ENCODE results near the gene SFMBT1. TPM values are rescaled to one million over a fixed set of nuclear protein-coding genes. Genes with fewer than 3 reads are reported as not detected.

Gene SFMBT1
- total RNA-seq, 4 donors from 2014 or later, result 17.2 to 35.3 (median 31.1) TPM

- WGBS, 2 donors, result 90% methylated on average over 9 of the region's 9 CpGs
- intact Hi-C loops (cut with DNase I), result no loop called here
- Histone ChIP-seq H3K27ac (no peak overlapping the region), H3K27me3 (no peaks in the 10 kb centered on the region), H3K4me1 (no peaks in the 10 kb centered on the region), H3K36me3 (peaks cover 6 to 10% of the 10 kb centered on the region in 2 donors), H3K9me3 (no peaks in the 10 kb centered on the region), H3K4me3 (replicated peaks in 1 of 3) (no peak overlapping the region)
- DNase-seq, result no peak
- TF ChIP-seq CTCF (IDR thresholded peaks at IDR 0.05) (no peak), POLR2A (IDR thresholded peaks at IDR 0.05) (no peak)
Observed at GRCh38 chr3:52912885-52913731, 132.8 kb downstream of the SFMBT1 start.

GRCh38 chr3:52910823-52911222, 135.1 kb downstream of the SFMBT1 start:
- no peaks in the 10 kb centered on the region for H3K4me1 ChIP-seq
- H3K4me3 ChIP-seq (replicated peaks in 1 of 3), result no peak overlapping the region
- TF ChIP-seq POLR2A (IDR thresholded peaks at IDR 0.05), result no peak
- TF ChIP-seq CTCF (IDR thresholded peaks at IDR 0.05), result no peak
- 88 to 94% methylated on average over 6 of the region's 6 CpGs for WGBS, 2 donors
- H3K27me3 ChIP-seq, result no peaks in the 10 kb centered on the region
- H3K9me3 ChIP-seq, result no peaks in the 10 kb centered on the region
- H3K27ac ChIP-seq, result no peak overlapping the region
- H3K36me3 ChIP-seq, result peaks cover 0 to 18% of the 10 kb centered on the region in 2 donors
- DNase-seq, result no peak
- intact Hi-C loops (cut with DNase I), result no loop called here

- no peak for DNase-seq
- no peak overlapping the region for H3K4me3 ChIP-seq (replicated peaks in 1 of 3)
- H3K36me3 ChIP-seq, result peaks cover 0 to 11% of the 10 kb centered on the region in 2 donors
- TF ChIP-seq CTCF (IDR thresholded peaks at IDR 0.05) (no peak), POLR2A (IDR thresholded peaks at IDR 0.05) (no peak)
- H3K9me3 ChIP-seq, result no peaks in the 10 kb centered on the region
- no peak overlapping the region for H3K27ac ChIP-seq
- H3K4me1 ChIP-seq, result no peaks in the 10 kb centered on the region
- 92 to 94% methylated on average over 5 of the region's 5 CpGs for WGBS, 2 donors
- H3K27me3 ChIP-seq, result no peaks in the 10 kb centered on the region
- intact Hi-C loops (cut with DNase I), result no loop called here
Observed at GRCh38 chr3:52907497-52907896, 138.4 kb downstream of the SFMBT1 start.

- 94% methylated on average over 1 of the region's 1 CpG for whole genome bisulfite sequencing, 2 donors
Observed at GRCh38 chr3:52904552-52904951, 141.3 kb downstream of the SFMBT1 start.

More at GRCh38 chr3:52904552-52904951, 141.3 kb downstream of the SFMBT1 start:
- no peak overlapping the region for H3K4me3 ChIP-seq (replicated peaks in 1 of 3)
- H3K36me3 ChIP-seq, result peaks cover 0 to 11% of the 10 kb centered on the region in 2 donors
- TF ChIP-seq POLR2A (IDR thresholded peaks at IDR 0.05) (no peak), CTCF (IDR thresholded peaks at IDR 0.05) (no peak)
- no peaks in the 10 kb centered on the region for H3K4me1 ChIP-seq
- H3K27ac ChIP-seq, result no peak overlapping the region
- no peak for DNase-seq
- H3K27me3 ChIP-seq, result no peaks in the 10 kb centered on the region
- intact Hi-C loops (cut with DNase I), result no loop called here
- H3K9me3 ChIP-seq, result no peaks in the 10 kb centered on the region
